GM12878 (cell line): Measurements from ENCODE around the gene STYXL1. TPM values are rescaled to one million over a fixed set of nuclear protein-coding genes. Genes with fewer than 3 reads are reported as not detected.

Experiments
- ATAC-seq: fragments of 200-7000 bp; cut with Tn5 transposase; 3 replicates; pipeline ENCODE4 v1.9.1; 2020; ENCODE audit warnings: mild to moderate bottlenecking, moderate library complexity
- BruUV-seq: library from RNA; stranded (reverse); fragments of 400-500 nt; replicated peaks from 2 replicates; lab custom pipeline; 2021; lab: Mats Ljungman, UMichigan
- CTCF ChIA-PET: fragments of 300-600 bp; sonication (Branson Sonifier 250); formaldehyde crosslinking; extraction: SDS; loops from one replicate; lab custom pipeline; 2021; ENCODE audit warnings: inconsistent platforms; lab: Yijun Ruan, JAX
- POLR2A ChIA-PET: fragments of 350-600 bp; formaldehyde crosslinking; extraction: SDS; loops from one replicate; lab custom pipeline; 2021; ENCODE audit warnings: inconsistent platforms; lab: Charles Lee
- RAD21 ChIA-PET: fragments of 300-600 bp; sonication (Branson Sonifier 250); formaldehyde crosslinking; loops from one replicate; lab custom pipeline; 2023; ENCODE audit warnings: antibody characterized with exemption; ENCODE audit not compliant: unreplicated experiment; lab: Charles Lee
- SMC1A ChIA-PET: fragments of 300-600 bp; sonication (Branson Sonifier 250); formaldehyde crosslinking; loops from one replicate; lab custom pipeline; 2023; ENCODE audit not compliant: unreplicated experiment, uncharacterized antibody; lab: Charles Lee
- DNase-seq: peaks from one replicate; pipeline ENCODE4 v3.0.0-alpha.2; 2011; ENCODE audit warnings: low read depth, low spot score
- FAIRE-seq: peaks from 3 replicates; lab custom pipeline; 2011; peaks lifted over from hg19 to GRCh38; lab: Jason Lieb, UNC
- H2AFZ ChIP-seq: 2 replicates; pipeline ENCODE4 v1.6.0; 2011; ENCODE audit warnings: low read depth, low read length, control low read depth; ENCODE audit not compliant: control insufficient read depth
- H3K27ac ChIP-seq: 2 replicates; pipeline ENCODE4 v1.5.1; 2011; ENCODE audit warnings: control low read depth; ENCODE audit not compliant: control insufficient read depth, insufficient read depth
- H3K27me3 ChIP-seq, 2 experiments: replicated peaks in 1 of 2; 2 replicates each; pipeline versions ENCODE4 v1.6.0 to v1.6.1; 2011; ENCODE audit warnings: low read length in 1 of 2; ENCODE audit not compliant: control insufficient read depth in 2 of 2, insufficient read depth in 2 of 2
- H3K36me3 ChIP-seq, 2 experiments: 2 replicates each; pipeline ENCODE4 v1.5.1; 2011; ENCODE audit warnings: low read length in 1 of 2; ENCODE audit not compliant: control insufficient read depth in 2 of 2, insufficient read depth in 2 of 2
- H3K4me1 ChIP-seq: 2 replicates; pipeline ENCODE4 v1.6.1; 2011; ENCODE audit warnings: mild to moderate bottlenecking, low read length, moderate library complexity, mixed read lengths; ENCODE audit not compliant: control insufficient read depth, insufficient read depth
- H3K4me2 ChIP-seq: 2 replicates; pipeline ENCODE4 v1.6.0; 2011; ENCODE audit warnings: control low read depth; ENCODE audit not compliant: control insufficient read depth, insufficient read depth
- H3K4me3 ChIP-seq: fragments of 200-600 bp; sonication (generic); 2 replicates; pipeline ENCODE4 v1.5.1; 2016
- H3K79me2 ChIP-seq: 2 replicates; pipeline ENCODE4 v1.6.0; 2011; ENCODE audit warnings: low read length; ENCODE audit not compliant: control insufficient read depth, insufficient read depth
- H3K9ac ChIP-seq: 2 replicates; pipeline ENCODE4 v1.8.0; 2011; ENCODE audit warnings: low read length, control low read depth, mixed read lengths; ENCODE audit not compliant: control insufficient read depth, insufficient read depth
- H3K9me3 ChIP-seq: replicated peaks from 3 replicates; pipeline ENCODE4 v1.5.1; 2011; ENCODE audit warnings: mild to moderate bottlenecking, low read length; ENCODE audit not compliant: control insufficient read depth, insufficient read depth
- H4K20me1 ChIP-seq: 2 replicates; pipeline ENCODE4 v1.6.0; 2011; ENCODE audit not compliant: control insufficient read depth, insufficient read depth
- CBFB ChIP-seq: IDR thresholded peaks from 2 replicates; pipeline ENCODE4 v1.6.1; 2016; ENCODE audit warnings: antibody characterized with exemption, low read depth
- CHD1 ChIP-seq: IDR thresholded peaks from 2 replicates; pipeline ENCODE4 v1.6.1; 2012; ENCODE audit warnings: low read depth, low read length, improper control_type of control experiment
- CREM ChIP-seq: IDR thresholded peaks from 2 replicates; pipeline ENCODE4 v1.6.1; 2014; ENCODE audit warnings: antibody characterized with exemption, low read depth
- DPF2 ChIP-seq: fragments of 450-650 bp; IDR thresholded peaks from 2 replicates; pipeline ENCODE4 v1.6.1; 2017; ENCODE audit warnings: mild to moderate bottlenecking
- NFIC ChIP-seq: IDR thresholded peaks from 2 replicates; pipeline ENCODE4 v1.6.1; 2012; ENCODE audit warnings: low read depth, mild to moderate bottlenecking, inconsistent platforms, low read length, moderate library complexity
- NR2C2 ChIP-seq: IDR thresholded peaks from 2 replicates; pipeline ENCODE4 v1.6.1; 2011; ENCODE audit warnings: borderline replicate concordance, low read depth; ENCODE audit not compliant: control insufficient read depth, insufficient read length
- NR2F1 ChIP-seq: fragments of 450-650 bp; conservative IDR thresholded peaks from 2 replicates; pipeline ENCODE4 v1.6.1; 2017; ENCODE audit warnings: mild to moderate bottlenecking
- RAD21 ChIP-seq: IDR thresholded peaks from 2 replicates; pipeline ENCODE4 v1.6.1; 2011; ENCODE audit warnings: mild to moderate bottlenecking, low read depth, low read length, moderate library complexity; ENCODE audit not compliant: insufficient read depth
- SUZ12 ChIP-seq: fragments of 200-600 bp; sonication (generic); IDR thresholded peaks from one replicate; pipeline ENCODE4 v1.6.1; 2018; ENCODE audit warnings: antibody characterized with exemption, mild to moderate bottlenecking; ENCODE audit not compliant: unreplicated experiment
- TBL1XR1 ChIP-seq: IDR thresholded peaks from 2 replicates; pipeline ENCODE4 v1.6.1; 2012; ENCODE audit warnings: low read depth, low read length, improper control_type of control experiment
- ZNF622 ChIP-seq: fragments of 450-650 bp; IDR thresholded peaks from 2 replicates; pipeline ENCODE4 v1.6.1; 2017; ENCODE audit warnings: mild to moderate bottlenecking, inconsistent platforms
- ZSCAN29 ChIP-seq: fragments of 450-650 bp; IDR thresholded peaks from 2 replicates; pipeline ENCODE4 v1.6.1; 2017; ENCODE audit warnings: mild to moderate bottlenecking, moderate library complexity
- WGBS: methylation state at CpG from one replicate; pipeline ENCODE4 v1.1.6; 2016; ENCODE audit warnings: low lambda C conversion rate; ENCODE audit not compliant: insufficient replicate concordance, insufficient coverage; ENCODE audit errors: missing lambda C conversion rate; 5-methylcytosine and 5-hydroxymethylcytosine counted together
- in situ Hi-C: fragments of 300-500 bp; cut with MboI; formaldehyde crosslinking; loops from 9 replicates; pipeline ENCODE4 v1.14.3; 2018; ENCODE audit warnings: mixed read lengths
- intact Hi-C: fragments of 100-400 bp; cut with micrococcal nuclease; formaldehyde crosslinking; loops from one replicate; pipeline ENCODE4 v1.14.2; 2022; ENCODE audit not compliant: unreplicated experiment
- polyA plus RNA-seq, 11 experiments: library from polyadenylated mRNA; depleted of rRNA in 4 of 11; unstranded in 6 of 11; stranded (reverse) in 5 of 11; fragments of >200 nt; fragmentation: Nextera tagmentation in 4 of 11; fragmentation: Illumina TruSeq in 1 of 11; extraction: Ambion mirVana in 4 of 11; extraction: Trizol in 1 of 11; gene quantifications; 1 replicate in 1 of 11; 2 replicates in 10 of 11; pipeline versions ENCODE4 v1.2.1 to v1.2.3, GENCODE V29; 2011 to 2016; ENCODE audit warnings: inconsistent platforms in 2 of 11, missing spikeins in 2 of 11, low read depth in 1 of 11
- total RNA-seq, 4 experiments: library from RNA; depleted of rRNA in 3 of 4; stranded (reverse); fragments of >200 nt in 3 of 4; fragmentation: Illumina TruSeq in 1 of 4; extraction: Trizol in 1 of 4; gene quantifications; 2 replicates each; pipeline versions ENCODE4 v1.2.1 to v1.2.3, GENCODE V29; 2013 to 2021
- TF ChIP-seq, protein P1 (sequence below): IDR thresholded peaks from 2 replicates; pipeline ENCODE4 v1.6.1; 2012; ENCODE audit warnings: low read depth, low read length, improper control_type of control experiment
- TF ChIP-seq, protein P2 (sequence below): fragments of 450-650 bp; conservative IDR thresholded peaks from 2 replicates; pipeline ENCODE4 v1.6.1; 2017; ENCODE audit warnings: mild to moderate bottlenecking, moderate library complexity
- TF ChIP-seq, protein P3 (sequence below): fragments of 450-650 bp; IDR thresholded peaks from 2 replicates; pipeline ENCODE4 v1.6.1; 2017; ENCODE audit warnings: mild to moderate bottlenecking, moderate library complexity
- TF ChIP-seq, protein P4 (sequence below), 3 experiments: IDR thresholded peaks in 2 of 3; conservative IDR thresholded peaks in 1 of 3; 2 replicates each; pipeline ENCODE4 v1.5.1; 2011; ENCODE audit warnings: low read depth in 3 of 3, low read length in 3 of 3, mild to moderate bottlenecking in 3 of 3, control low read depth in 2 of 3, moderate library complexity in 2 of 3, inconsistent platforms in 1 of 3, mixed read lengths in 1 of 3; ENCODE audit not compliant: control insufficient read depth in 2 of 3, insufficient read depth in 1 of 3; ENCODE audit errors: extremely low read depth in 1 of 3

Gene STYXL1
- total and polyA plus RNA-seq, 10 of the 15 experiments (the other 5 are each of a cell fraction or from before 2014, with no cell fraction given) = 18.4 to 65.9 (median 40.7) TPM

DNA sequence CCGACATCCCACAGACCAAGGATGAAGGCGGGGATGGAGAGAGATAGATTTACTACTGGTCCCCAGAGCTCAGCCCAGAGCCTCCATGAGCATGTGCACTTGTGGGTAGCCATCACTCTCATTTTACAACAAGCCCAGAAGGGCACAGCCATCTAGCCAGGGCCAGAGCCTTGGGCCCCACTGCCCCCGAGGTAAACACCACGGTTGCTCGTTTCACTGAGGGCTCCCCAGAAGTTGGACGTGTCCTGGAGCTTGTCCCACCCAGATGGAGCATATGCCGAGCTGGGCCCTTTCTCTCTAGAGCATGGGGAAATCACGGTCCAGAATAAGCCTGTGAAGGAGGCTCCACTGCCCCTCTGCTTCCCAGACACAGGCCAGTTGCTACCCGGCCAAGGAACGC, 44.4 kb downstream of the STYXL1 start:
- Histone ChIP-seq H3K9me3 (no peaks in the 10 kb centered on the region), H4K20me1 (no peaks in the 10 kb centered on the region), H3K4me1 (peaks cover 1% of the 10 kb centered on the region), H3K36me3 (peaks cover 3 to 8% of the 10 kb centered on the region in 2 experiments; a peak in 2 of 4 replicates), H2AFZ (no peak overlapping the region), H3K27me3 (no peaks in the 10 kb centered on the region), H3K79me2 (no peaks in the 10 kb centered on the region), H3K9ac (no peak overlapping the region), H3K4me3 (no peak overlapping the region), H3K27ac (no peak overlapping the region), H3K4me2 (no peak overlapping the region)
- in situ Hi-C loops (no loop called here), intact Hi-C loops (no loop called here)
- SMC1A ChIA-PET = no interaction called here
- BruUV-seq = no TSS peak
- RAD21 ChIA-PET = no interaction called here
- no peak for ATAC-seq
- POLR2A ChIA-PET = no interaction called here
- FAIRE-seq = no peak
- WGBS = 99% methylated on average over 10 of the region's 10 CpGs
- CTCF ChIA-PET = no interaction called here
- no peak for DNase-seq
- TF ChIP-seq CHD1 (no peak), DPF2 (no peak), NR2C2 (no peak), NFIC (no peak), SUZ12 (no peak), ZNF622 (no peak), ZSCAN29 (no peak), TBL1XR1 (no peak), CREM (no peak), RAD21 (no peak), CBFB (no peak), NR2F1 (no peak)
- TF ChIP-seq, protein P1, sequence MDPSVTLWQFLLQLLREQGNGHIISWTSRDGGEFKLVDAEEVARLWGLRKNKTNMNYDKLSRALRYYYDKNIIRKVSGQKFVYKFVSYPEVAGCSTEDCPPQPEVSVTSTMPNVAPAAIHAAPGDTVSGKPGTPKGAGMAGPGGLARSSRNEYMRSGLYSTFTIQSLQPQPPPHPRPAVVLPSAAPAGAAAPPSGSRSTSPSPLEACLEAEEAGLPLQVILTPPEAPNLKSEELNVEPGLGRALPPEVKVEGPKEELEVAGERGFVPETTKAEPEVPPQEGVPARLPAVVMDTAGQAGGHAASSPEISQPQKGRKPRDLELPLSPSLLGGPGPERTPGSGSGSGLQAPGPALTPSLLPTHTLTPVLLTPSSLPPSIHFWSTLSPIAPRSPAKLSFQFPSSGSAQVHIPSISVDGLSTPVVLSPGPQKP = no peak
- TF ChIP-seq, protein P2, sequence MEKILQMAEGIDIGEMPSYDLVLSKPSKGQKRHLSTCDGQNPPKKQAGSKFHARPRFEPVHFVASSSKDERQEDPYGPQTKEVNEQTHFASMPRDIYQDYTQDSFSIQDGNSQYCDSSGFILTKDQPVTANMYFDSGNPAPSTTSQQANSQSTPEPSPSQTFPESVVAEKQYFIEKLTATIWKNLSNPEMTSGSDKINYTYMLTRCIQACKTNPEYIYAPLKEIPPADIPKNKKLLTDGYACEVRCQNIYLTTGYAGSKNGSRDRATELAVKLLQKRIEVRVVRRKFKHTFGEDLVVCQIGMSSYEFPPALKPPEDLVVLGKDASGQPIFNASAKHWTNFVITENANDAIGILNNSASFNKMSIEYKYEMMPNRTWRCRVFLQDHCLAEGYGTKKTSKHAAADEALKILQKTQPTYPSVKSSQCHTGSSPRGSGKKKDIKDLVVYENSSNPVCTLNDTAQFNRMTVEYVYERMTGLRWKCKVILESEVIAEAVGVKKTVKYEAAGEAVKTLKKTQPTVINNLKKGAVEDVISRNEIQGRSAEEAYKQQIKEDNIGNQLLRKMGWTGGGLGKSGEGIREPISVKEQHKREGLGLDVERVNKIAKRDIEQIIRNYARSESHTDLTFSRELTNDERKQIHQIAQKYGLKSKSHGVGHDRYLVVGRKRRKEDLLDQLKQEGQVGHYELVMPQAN = no peak
- TF ChIP-seq, protein P3, sequence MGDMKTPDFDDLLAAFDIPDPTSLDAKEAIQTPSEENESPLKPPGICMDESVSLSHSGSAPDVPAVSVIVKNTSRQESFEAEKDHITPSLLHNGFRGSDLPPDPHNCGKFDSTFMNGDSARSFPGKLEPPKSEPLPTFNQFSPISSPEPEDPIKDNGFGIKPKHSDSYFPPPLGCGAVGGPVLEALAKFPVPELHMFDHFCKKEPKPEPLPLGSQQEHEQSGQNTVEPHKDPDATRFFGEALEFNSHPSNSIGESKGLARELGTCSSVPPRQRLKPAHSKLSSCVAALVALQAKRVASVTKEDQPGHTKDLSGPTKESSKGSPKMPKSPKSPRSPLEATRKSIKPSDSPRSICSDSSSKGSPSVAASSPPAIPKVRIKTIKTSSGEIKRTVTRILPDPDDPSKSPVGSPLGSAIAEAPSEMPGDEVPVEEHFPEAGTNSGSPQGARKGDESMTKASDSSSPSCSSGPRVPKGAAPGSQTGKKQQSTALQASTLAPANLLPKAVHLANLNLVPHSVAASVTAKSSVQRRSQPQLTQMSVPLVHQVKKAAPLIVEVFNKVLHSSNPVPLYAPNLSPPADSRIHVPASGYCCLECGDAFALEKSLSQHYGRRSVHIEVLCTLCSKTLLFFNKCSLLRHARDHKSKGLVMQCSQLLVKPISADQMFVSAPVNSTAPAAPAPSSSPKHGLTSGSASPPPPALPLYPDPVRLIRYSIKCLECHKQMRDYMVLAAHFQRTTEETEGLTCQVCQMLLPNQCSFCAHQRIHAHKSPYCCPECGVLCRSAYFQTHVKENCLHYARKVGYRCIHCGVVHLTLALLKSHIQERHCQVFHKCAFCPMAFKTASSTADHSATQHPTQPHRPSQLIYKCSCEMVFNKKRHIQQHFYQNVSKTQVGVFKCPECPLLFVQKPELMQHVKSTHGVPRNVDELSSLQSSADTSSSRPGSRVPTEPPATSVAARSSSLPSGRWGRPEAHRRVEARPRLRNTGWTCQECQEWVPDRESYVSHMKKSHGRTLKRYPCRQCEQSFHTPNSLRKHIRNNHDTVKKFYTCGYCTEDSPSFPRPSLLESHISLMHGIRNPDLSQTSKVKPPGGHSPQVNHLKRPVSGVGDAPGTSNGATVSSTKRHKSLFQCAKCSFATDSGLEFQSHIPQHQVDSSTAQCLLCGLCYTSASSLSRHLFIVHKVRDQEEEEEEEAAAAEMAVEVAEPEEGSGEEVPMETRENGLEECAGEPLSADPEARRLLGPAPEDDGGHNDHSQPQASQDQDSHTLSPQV = no peak
- TF ChIP-seq, protein P4, sequence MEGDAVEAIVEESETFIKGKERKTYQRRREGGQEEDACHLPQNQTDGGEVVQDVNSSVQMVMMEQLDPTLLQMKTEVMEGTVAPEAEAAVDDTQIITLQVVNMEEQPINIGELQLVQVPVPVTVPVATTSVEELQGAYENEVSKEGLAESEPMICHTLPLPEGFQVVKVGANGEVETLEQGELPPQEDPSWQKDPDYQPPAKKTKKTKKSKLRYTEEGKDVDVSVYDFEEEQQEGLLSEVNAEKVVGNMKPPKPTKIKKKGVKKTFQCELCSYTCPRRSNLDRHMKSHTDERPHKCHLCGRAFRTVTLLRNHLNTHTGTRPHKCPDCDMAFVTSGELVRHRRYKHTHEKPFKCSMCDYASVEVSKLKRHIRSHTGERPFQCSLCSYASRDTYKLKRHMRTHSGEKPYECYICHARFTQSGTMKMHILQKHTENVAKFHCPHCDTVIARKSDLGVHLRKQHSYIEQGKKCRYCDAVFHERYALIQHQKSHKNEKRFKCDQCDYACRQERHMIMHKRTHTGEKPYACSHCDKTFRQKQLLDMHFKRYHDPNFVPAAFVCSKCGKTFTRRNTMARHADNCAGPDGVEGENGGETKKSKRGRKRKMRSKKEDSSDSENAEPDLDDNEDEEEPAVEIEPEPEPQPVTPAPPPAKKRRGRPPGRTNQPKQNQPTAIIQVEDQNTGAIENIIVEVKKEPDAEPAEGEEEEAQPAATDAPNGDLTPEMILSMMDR (IDR thresholded peaks at IDR 0.05 in 2 of 3, conservative IDR thresholded peaks at IDR 0.05 in 1 of 3; ENCODE audit: control insufficient read depth in 2 of 3, extremely low read depth in 1 of 3, insufficient read depth in 1 of 3, low read depth in 3 of 3, low read length in 3 of 3) = no peak
